Measurements from ENCODE around the gene CD6. TPM values are rescaled to one million over a fixed set of nuclear protein-coding genes. Genes with fewer than 3 reads are reported as not detected.

The CD6 gene
- total and polyA plus RNA-seq, 4 donors = 0.61 to 8.4 (median 3.3) TPM

DNA sequence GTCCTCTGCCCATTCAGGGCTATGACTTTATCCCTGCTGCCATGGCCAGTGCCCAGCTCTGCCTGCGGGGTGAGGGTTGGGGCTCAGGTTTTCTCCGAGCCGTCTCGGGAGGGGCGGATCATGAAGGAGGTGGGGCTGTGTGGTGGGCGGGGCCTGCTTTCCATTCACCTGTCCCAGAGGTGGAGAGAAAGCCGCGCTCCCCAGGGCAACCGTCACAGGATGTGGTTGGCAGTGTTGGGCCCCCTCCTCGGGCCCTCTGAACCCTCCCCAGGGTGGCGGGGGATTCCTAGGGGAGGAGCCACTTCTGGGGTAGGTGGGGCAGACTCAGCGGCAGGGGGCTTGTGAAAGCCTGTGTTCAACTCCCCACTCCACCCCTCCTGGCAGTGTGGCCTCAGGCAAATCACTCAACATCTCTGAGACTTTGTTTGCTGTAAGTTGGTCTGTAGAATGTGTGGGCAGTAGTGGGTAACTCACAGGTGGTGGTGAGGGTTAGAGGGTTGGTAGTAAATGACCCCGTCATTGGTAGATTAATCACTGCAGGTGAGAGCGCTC, 50.3 kb downstream of the CD6 start:
- H3K36me3 ChIP-seq (ENCODE audit: control insufficient read depth, insufficient read depth, low read length) = no peaks in the 10 kb centered on the region
- H3K27me3 ChIP-seq (ENCODE audit: control insufficient read depth, insufficient read depth, low read length) = no peaks in the 10 kb centered on the region
- no peak overlapping the region for H3K4me3 ChIP-seq (ENCODE audit: low read depth, low read length)
- peaks cover 18% of the 10 kb centered on the region for H3K4me1 ChIP-seq (ENCODE audit: control insufficient read depth, insufficient read depth, low read length)
- no peaks in the 10 kb centered on the region for H3K9me3 ChIP-seq (ENCODE audit: control insufficient read depth, insufficient read depth, low read length)
- no peak for DNase-seq (ENCODE audit: low read depth in 4 of 6, low spot score in 6 of 6)
- 31% methylated on average over 9 of the region's 14 CpGs for WGBS (ENCODE audit: insufficient coverage)
- no peak overlapping the region for H3K27ac ChIP-seq (ENCODE audit: low read depth, low read length)

DNA sequence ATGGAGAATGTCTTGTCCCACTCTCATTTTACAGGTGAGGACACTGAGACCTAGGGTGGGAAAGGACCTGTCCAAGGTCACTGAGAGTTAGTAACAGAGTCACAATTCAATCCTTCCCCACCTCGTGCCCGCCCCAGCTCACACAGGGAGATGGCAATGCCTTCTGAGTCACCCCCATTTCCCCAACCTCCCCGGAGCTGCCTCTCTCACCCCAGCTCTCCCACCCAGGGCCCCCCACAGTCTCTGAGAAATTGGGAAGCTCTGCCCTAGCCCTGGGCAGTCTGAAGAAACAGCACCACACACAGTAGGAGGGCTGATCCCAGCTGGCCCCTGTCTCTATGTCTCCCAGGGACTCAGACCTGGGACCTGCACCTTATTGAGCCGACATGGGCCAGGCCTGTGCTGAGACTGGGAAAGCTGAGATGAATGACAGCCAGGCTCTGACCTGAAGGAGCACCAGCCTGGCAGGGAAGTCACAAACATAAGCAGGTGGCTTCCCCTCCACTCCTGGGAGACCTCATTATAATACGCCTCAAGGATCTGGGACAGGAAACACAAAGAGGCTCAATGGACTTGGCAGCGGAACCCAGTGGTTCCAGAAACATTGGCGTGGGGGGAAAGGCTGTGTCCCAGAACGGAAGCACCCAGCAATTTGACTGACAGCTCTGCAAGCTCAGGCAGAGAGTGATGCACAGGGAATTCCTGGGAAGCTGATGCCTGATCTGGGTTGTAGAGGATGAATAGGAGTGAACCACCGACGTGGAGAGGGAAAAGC, 51.0 kb downstream of the CD6 start:
- 69% methylated on average over 10 of the region's 10 CpGs for WGBS (ENCODE audit: insufficient coverage)
- Histone ChIP-seq H3K9me3 (ENCODE audit: control insufficient read depth, insufficient read depth, low read length) (no peaks in the 10 kb centered on the region), H3K4me3 (ENCODE audit: low read depth, low read length) (no peak overlapping the region), H3K36me3 (ENCODE audit: control insufficient read depth, insufficient read depth, low read length) (no peaks in the 10 kb centered on the region), H3K27ac (ENCODE audit: low read depth, low read length) (no peak overlapping the region), H3K27me3 (ENCODE audit: control insufficient read depth, insufficient read depth, low read length) (no peaks in the 10 kb centered on the region), H3K4me1 (ENCODE audit: control insufficient read depth, insufficient read depth, low read length) (peaks cover 23% of the 10 kb centered on the region)
- no peak for DNase-seq (ENCODE audit: low read depth in 4 of 6, low spot score in 6 of 6)

DNA sequence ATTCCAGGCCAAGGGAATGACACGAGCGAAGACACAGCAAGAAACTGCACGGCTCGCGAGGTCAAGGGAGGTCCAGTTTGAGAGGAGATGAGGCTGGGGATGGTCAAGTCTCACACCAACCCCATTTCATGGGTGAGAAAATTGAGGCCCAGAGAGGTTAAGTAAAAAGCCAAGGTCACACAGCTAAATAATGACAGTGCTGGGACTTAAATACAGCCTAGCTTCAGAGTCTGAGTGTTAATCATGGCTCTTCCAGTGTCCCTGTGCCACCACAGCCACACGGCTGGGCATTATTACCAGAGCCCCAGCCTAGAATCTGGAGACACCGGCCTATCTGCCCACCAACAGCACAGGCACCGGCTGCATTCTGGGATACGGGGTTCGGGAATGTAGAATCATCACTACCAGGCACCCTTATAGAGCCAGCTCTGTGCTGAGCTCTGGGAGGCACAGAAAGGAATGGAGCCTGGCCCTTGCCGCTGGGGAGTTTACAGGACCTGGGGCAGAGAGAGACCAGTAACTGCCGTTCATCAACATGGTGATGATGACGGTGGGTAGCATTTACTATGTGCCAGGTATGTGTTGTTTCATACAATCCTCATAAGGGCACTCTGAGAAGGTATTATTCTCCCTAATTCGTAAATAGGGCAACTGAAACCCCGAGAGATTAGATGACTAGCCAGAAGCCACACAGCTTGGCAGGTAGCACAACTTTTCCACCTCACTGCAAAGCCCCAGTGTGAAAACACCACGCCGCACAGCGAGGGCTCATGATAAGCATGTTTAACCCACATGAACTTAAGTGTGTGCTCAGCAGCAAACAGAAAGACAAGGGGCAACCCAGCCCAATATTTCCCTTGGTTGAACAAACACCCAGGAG, 51.8 kb downstream of the CD6 start:
- DNase-seq (ENCODE audit: low read depth in 4 of 6, low spot score in 6 of 6) = no peak
- 70% methylated on average over 17 of the region's 18 CpGs for WGBS (ENCODE audit: insufficient coverage)
- H3K36me3 ChIP-seq (ENCODE audit: control insufficient read depth, insufficient read depth, low read length) = no peaks in the 10 kb centered on the region

DNA sequence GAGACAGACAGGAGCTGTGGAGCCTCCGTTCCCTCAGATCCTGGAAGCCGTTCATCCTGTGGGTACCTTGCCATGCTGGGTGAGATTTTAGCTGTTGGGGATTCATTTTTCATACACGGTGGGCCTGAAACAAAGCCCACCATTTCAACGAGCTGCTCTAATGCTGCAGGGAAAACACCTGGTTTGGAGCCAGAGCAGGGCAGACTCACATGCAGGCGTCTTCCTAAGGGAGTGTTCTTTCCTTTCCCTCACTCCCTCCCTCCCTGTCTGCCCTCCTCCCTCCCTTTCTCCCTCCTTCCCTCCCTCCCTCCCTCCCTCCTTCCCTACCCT, 52.5 kb downstream of the CD6 start:
- Histone ChIP-seq H3K4me3 (ENCODE audit: low read depth, low read length) (no peak overlapping the region), H3K9me3 (ENCODE audit: control insufficient read depth, insufficient read depth, low read length) (no peaks in the 10 kb centered on the region), H3K27me3 (ENCODE audit: control insufficient read depth, insufficient read depth, low read length) (no peaks in the 10 kb centered on the region), H3K27ac (ENCODE audit: low read depth, low read length) (no peak overlapping the region), H3K36me3 (ENCODE audit: control insufficient read depth, insufficient read depth, low read length) (no peaks in the 10 kb centered on the region), H3K4me1 (ENCODE audit: control insufficient read depth, insufficient read depth, low read length) (peaks cover 27% of the 10 kb centered on the region)
- DNase-seq (ENCODE audit: low read depth in 4 of 6, low spot score in 6 of 6) = peak in 2 of 6 donors; percentile 30 to 52
- 38% methylated on average over 2 of the region's 5 CpGs for WGBS (ENCODE audit: insufficient coverage)

More for the DNA sequence above, 51.8 kb downstream of the CD6 start:
- no peaks in the 10 kb centered on the region for H3K27me3 ChIP-seq (ENCODE audit: control insufficient read depth, insufficient read depth, low read length)
- no peak overlapping the region for H3K27ac ChIP-seq (ENCODE audit: low read depth, low read length)
- no peaks in the 10 kb centered on the region for H3K9me3 ChIP-seq (ENCODE audit: control insufficient read depth, insufficient read depth, low read length)
- H3K4me3 ChIP-seq (ENCODE audit: low read depth, low read length) = no peak overlapping the region
- H3K4me1 ChIP-seq (ENCODE audit: control insufficient read depth, insufficient read depth, low read length) = peaks cover 25% of the 10 kb centered on the region

DNA sequence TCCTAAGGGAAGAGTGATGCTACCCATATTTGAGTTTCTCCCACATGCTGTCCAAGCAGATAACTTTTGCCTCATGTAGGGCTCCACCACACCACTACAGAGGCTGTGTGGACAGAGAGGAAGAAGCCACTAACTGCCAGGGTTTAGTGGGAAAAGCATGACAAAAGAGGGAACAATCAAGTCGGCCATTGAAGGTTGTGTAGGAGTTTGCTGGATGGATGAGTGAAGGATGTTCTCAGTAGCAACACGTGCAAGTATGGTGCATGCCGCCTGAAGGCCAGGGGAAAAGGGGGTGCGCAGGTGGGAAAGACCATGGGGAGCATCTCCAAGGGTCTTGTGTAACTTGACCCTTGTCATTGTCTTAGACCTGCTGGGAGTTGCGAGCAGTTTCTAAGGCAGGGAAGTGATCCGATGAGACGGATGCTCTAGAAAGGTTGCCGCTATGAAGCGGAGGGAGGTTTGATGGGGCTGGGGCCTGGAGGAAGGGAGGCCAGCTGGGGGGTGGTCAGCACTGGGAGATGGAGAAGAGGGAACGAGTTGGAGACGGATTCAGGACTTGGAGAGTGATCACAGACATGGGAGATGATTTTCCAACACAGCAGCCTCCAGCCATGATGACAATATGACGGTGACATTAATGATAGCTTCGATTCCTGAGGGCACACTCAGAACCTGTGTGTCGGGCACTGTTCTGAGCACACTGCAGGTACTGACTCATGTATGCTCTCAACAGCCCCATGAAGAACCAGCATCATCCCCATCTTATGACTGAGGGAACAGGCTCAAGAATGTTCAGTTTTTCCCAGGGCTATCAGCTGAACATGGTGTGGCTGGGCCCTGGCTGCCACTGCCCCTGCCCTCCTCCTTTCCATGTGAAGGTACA, 53.7 kb downstream of the CD6 start:
- no peak for DNase-seq (ENCODE audit: low read depth in 4 of 6, low spot score in 6 of 6)
- Histone ChIP-seq H3K27me3 (ENCODE audit: control insufficient read depth, insufficient read depth, low read length) (no peaks in the 10 kb centered on the region), H3K36me3 (ENCODE audit: control insufficient read depth, insufficient read depth, low read length) (no peaks in the 10 kb centered on the region), H3K27ac (ENCODE audit: low read depth, low read length) (no peak overlapping the region), H3K4me3 (ENCODE audit: low read depth, low read length) (no peak overlapping the region), H3K9me3 (ENCODE audit: control insufficient read depth, insufficient read depth, low read length) (no peaks in the 10 kb centered on the region), H3K4me1 (ENCODE audit: control insufficient read depth, insufficient read depth, low read length) (peaks cover 27% of the 10 kb centered on the region)
- WGBS (ENCODE audit: insufficient coverage) = 78% methylated on average over 14 of the region's 14 CpGs

DNA sequence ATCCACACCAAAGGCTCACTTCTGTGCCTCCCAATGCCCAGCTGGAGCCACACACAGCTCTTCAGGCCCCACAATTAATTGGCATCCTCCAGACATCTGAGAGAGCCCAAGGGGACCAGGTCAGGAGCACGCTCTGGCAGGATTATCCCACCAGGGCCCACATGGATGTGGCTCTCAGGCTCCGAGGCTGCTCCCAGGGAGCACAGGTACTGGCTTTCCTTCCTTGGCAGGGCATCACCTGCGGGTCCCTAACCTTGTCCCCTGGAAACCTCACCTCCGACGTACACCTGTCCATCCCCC, 54.3 kb downstream of the CD6 start:
- Histone ChIP-seq H3K4me3 (ENCODE audit: low read depth, low read length) (no peak overlapping the region), H3K36me3 (ENCODE audit: control insufficient read depth, insufficient read depth, low read length) (no peaks in the 10 kb centered on the region), H3K4me1 (ENCODE audit: control insufficient read depth, insufficient read depth, low read length) (peaks cover 27% of the 10 kb centered on the region), H3K27ac (ENCODE audit: low read depth, low read length) (no peak overlapping the region), H3K9me3 (ENCODE audit: control insufficient read depth, insufficient read depth, low read length) (no peaks in the 10 kb centered on the region), H3K27me3 (ENCODE audit: control insufficient read depth, insufficient read depth, low read length) (no peaks in the 10 kb centered on the region)
- no peak for DNase-seq (ENCODE audit: low read depth in 4 of 6, low spot score in 6 of 6)
- 61% methylated on average over 5 of the region's 5 CpGs for WGBS (ENCODE audit: insufficient coverage)

DNA sequence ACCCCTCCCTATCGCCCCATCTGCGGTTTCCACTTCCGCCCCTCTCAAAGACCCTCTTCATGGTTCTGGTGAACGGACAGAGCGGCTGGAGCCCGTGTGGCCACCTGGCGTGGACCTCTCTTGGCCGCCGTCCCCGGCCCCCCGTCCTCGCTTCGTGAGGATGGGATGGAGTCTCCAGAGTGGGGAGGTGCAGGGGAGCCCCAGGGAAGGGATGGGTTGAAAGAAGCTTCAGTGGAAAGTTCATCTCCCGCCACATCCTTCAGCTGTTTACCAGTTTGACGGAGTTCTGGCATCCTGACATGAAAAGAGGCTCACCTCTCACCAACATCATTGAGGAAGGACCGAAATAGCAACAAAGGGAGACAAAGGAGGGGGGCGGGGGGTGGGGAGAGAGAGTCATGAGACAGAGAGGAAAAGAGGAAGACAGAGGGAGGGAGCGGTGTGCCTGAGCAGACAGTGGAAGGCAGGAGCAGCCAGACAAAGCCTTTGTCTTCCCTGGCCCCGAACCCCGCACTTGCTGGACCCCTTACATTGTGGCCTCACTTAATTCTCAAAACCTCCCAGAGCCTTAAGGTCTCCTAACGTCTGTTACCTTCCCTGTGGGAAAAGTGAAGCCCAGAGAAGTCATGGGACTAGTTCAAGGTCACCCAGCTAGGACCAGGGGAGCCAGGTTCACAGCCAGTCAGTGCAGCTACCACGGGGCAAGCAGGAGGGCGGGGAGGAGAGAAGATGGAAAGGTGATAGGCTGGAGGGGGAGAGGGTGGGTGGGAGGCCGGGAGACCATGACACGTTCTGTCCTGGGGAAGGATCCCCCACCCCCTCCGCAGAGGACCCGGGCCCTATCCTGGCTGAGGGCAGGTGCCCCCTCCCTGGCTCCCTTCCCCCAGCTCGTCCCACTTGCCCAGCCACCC, 54.9 kb downstream of the CD6 start:
- H3K36me3 ChIP-seq (ENCODE audit: control insufficient read depth, insufficient read depth, low read length) = no peaks in the 10 kb centered on the region
- H3K27ac ChIP-seq (ENCODE audit: low read depth, low read length) = no peak overlapping the region
- no peak for DNase-seq (ENCODE audit: low read depth in 4 of 6, low spot score in 6 of 6)
- no peak overlapping the region for H3K4me3 ChIP-seq (ENCODE audit: low read depth, low read length)
- no peaks in the 10 kb centered on the region for H3K27me3 ChIP-seq (ENCODE audit: control insufficient read depth, insufficient read depth, low read length)
- 77% methylated on average over 16 of the region's 28 CpGs for WGBS (ENCODE audit: insufficient coverage)
- peaks cover 26% of the 10 kb centered on the region for H3K4me1 ChIP-seq (ENCODE audit: control insufficient read depth, insufficient read depth, low read length)
- no peaks in the 10 kb centered on the region for H3K9me3 ChIP-seq (ENCODE audit: control insufficient read depth, insufficient read depth, low read length)

DNA sequence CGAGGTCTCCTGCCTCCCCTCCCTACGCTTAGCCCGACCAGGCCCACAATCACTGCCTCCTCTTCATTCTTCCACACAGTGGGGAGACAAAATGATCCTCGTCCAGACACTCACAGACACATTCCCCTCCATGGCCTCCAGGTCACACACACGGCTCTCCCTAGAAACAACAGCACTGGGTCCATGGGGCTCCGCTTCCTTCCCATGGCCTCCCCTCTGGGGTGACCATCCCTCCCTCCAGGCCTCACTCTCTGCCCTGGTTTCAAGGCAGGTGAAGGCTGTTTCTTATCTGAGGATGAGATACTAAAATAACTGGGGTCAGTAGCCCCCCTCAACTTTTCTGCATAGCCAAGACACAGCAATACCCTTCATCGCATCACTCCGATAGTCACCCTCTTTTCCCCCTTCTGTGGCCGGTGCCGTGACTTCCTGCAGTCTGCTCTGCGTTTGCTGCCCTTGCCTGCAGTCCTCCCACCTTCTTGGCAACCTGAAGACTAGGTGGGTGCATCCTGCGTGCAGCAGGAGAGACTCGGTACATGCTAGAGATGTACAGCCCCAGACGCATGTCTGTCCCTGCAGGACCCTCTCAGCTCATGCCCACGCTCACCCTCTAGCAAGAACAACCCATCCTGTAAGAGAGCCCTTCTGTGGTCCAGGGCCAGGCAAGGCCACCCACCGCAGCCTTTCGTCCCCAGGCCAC, 55.8 kb downstream of the CD6 start:
- Histone ChIP-seq H3K27ac (ENCODE audit: low read depth, low read length) (no peak overlapping the region), H3K4me3 (ENCODE audit: low read depth, low read length) (no peak overlapping the region), H3K27me3 (ENCODE audit: control insufficient read depth, insufficient read depth, low read length) (no peaks in the 10 kb centered on the region), H3K4me1 (ENCODE audit: control insufficient read depth, insufficient read depth, low read length) (peaks cover 18% of the 10 kb centered on the region), H3K9me3 (ENCODE audit: control insufficient read depth, insufficient read depth, low read length) (no peaks in the 10 kb centered on the region), H3K36me3 (ENCODE audit: control insufficient read depth, insufficient read depth, low read length) (no peaks in the 10 kb centered on the region)
- WGBS (ENCODE audit: insufficient coverage) = 85% methylated on average over 13 of the region's 17 CpGs
- DNase-seq (ENCODE audit: low read depth in 4 of 6, low spot score in 6 of 6) = no peak
